Frontal cortex (tissue), 4 donors: ENCODE data around the gene OR2W3. TPM values are rescaled to one million over a fixed set of nuclear protein-coding genes. Genes with fewer than 3 reads are reported as not detected.
"Not testable (repeated sequence)": the region's sequence is repeated elsewhere in the genome, so short reads cannot be mapped to it uniquely, and the experiment has no call there.

Source experiments
- DNase-seq, 2 donors: peaks; one replicate each; pipeline ENCODE4 v3.0.0; 2012; ENCODE audit warnings: low spot score in 2 of 2
- FAIRE-seq: peaks from 2 replicates; lab custom pipeline; 2012; peaks lifted over from hg19 to GRCh38; lab: Jason Lieb, UNC
- total RNA-seq: library from RNA; depleted of rRNA; stranded (reverse); fragments of >200 nt; gene quantifications from one replicate; pipeline ENCODE4 v1.2.3, GENCODE V29; 2014
- donor health status: control.
- donor health status: control.
- donor health status: control.

Gene OR2W3
- total RNA-seq, 1 donor from 2014 or later: 2.9 TPM

- DNase-seq: no peak
- FAIRE-seq: no peak
These were observed 18.4 kb downstream of the OR2W3 start for GRCh38 chr1:247913786-247914185.

GRCh38 chr1:247914941-247915662 is 19.7 kb downstream of the OR2W3 start:
- FAIRE-seq (no peak), DNase-seq (no peak)

- DNase-seq (no peak), FAIRE-seq (no peak)
These were observed 24.6 kb downstream of the OR2W3 start, which contains the start of gene OR2T8 for GRCh38 chr1:247919952-247920351. TSS of gene OR2T8 (plus strand) at chr1:247920252. CDS start at chr1:247921018, 766 bp downstream.

- FAIRE-seq: no peak
- DNase-seq: no peak
These were observed 28.6 kb downstream of the OR2W3 start for GRCh38 chr1:247923941-247924340.

- FAIRE-seq (no peak), DNase-seq (no peak)
These were observed 29.5 kb downstream of the OR2W3 start, which contains the start of gene OR2AJ1 for GRCh38 chr1:247924868-247925267. TSS of gene OR2AJ1 (plus strand) at chr1:247924889. CDS start at chr1:247933769, 8,880 bp downstream.

GRCh38 chr1:247933989-247934388 is 38.6 kb downstream of the OR2W3 start:
- DNase-seq: no peak
- no peak for FAIRE-seq

GRCh38 chr1:247935781-247936180 is 40.4 kb downstream of the OR2W3 start:
- no peak for DNase-seq
- FAIRE-seq: no peak

- FAIRE-seq (no peak), DNase-seq (no peak)
These were observed 41.0 kb downstream of the OR2W3 start for GRCh38 chr1:247936415-247936814.

GRCh38 chr1:247936965-247937734 is 41.8 kb downstream of the OR2W3 start:
- peak in 1 of 2 donors; percentile 27 for DNase-seq
- not testable (repeated sequence) for FAIRE-seq

- no peak for DNase-seq
- no peak for FAIRE-seq
These were observed 47.2 kb downstream of the OR2W3 start for GRCh38 chr1:247942624-247943023.

Other genes with a start within 250 kb of the OR2W3 start
- not detected for gene OR13G1, start 215.8 kb upstream of the OR2W3 start, total RNA-seq
- not detected for gene OR6F1, start 178.9 kb upstream of the OR2W3 start, total RNA-seq
- not detected for gene OR14K1, start 157.0 kb upstream of the OR2W3 start, total RNA-seq
- gene OR14A2, start 147.4 kb upstream of the OR2W3 start, total RNA-seq: not detected
- gene OR1C1, start 135.0 kb upstream of the OR2W3 start, total RNA-seq: not detected
- not detected for gene OR14A16, start 71.5 kb upstream of the OR2W3 start, total RNA-seq
- not detected for gene OR11L1, start 53.7 kb upstream of the OR2W3 start, total RNA-seq
- 3.3 TPM for gene TRIM58, start 38.4 kb upstream of the OR2W3 start, total RNA-seq
- gene OR2T8, start 24.7 kb downstream of the OR2W3 start, total RNA-seq: not detected
- not detected for gene OR2AJ1, start 29.3 kb downstream of the OR2W3 start, total RNA-seq
- gene OR2L8, start 53.3 kb downstream of the OR2W3 start, total RNA-seq: 0.82 TPM
- 0.41 TPM for gene OR2AK2, start 69.6 kb downstream of the OR2W3 start, total RNA-seq
- 0.41 TPM for gene OR2L5, start 118.1 kb downstream of the OR2W3 start, total RNA-seq
- gene OR2L2, start 134.5 kb downstream of the OR2W3 start, total RNA-seq: 0.41 TPM
- 0.41 TPM for gene OR2L3, start 151.2 kb downstream of the OR2W3 start, total RNA-seq
- gene OR2L13, start 199.6 kb downstream of the OR2W3 start, total RNA-seq: 1.6 TPM
- gene OR2M5, start 249.6 kb downstream of the OR2W3 start, total RNA-seq: not detected